Left renal pelvis (tissue), 4 donors: ENCODE results near the gene STEAP3. TPM values are rescaled to one million over a fixed set of nuclear protein-coding genes. Genes with fewer than 3 reads are reported as not detected.

Experiments used
- DNase-seq, 4 donors: peaks; one replicate each; pipeline ENCODE4 v3.0.0-alpha.2; 2013; ENCODE audit warnings: low read depth in 4 of 4, low spot score in 3 of 4
- polyA plus RNA-seq, 4 donors: library from polyadenylated mRNA; unstranded; fragments of 120-200 nt; gene quantifications; one replicate each; pipeline ENCODE4 v1.2.1, GENCODE V29; 2013; ENCODE audit not compliant: insufficient read length in 4 of 4

Gene STEAP3
- polyA plus RNA-seq = 1 to 10 TPM; 1.5 to 1.7 (median 1.6) TPM

GRCh38 chr2:119223521-119224390, at the start of gene STEAP3:
STEAP3 (plus strand) TSS chr2:119223834; CDS start chr2:119231013, 7,179 bp downstream.
- DNase-seq = peak in 3 of 4 donors; percentile 14 to 39 (median 27)

GRCh38 chr2:119174216-119174992, 49.2 kb upstream of the STEAP3 start:
- DNase-seq = no peak

- DNase-seq = no peak
These were observed 48.7 kb upstream of the STEAP3 start for GRCh38 chr2:119174993-119175347.

GRCh38 chr2:119175517-119175916, 48.1 kb upstream of the STEAP3 start:
- DNase-seq = no peak

GRCh38 chr2:119177171-119177837, 46.3 kb upstream of the STEAP3 start:
- no peak for DNase-seq

- no peak for DNase-seq
These were observed 45.8 kb upstream of the STEAP3 start for GRCh38 chr2:119177838-119178190.

- DNase-seq = no peak
These were observed 44.9 kb upstream of the STEAP3 start for GRCh38 chr2:119178776-119179175.

GRCh38 chr2:119179202-119179601, 44.4 kb upstream of the STEAP3 start:
- no peak for DNase-seq

- no peak for DNase-seq
These were observed 43.6 kb upstream of the STEAP3 start for GRCh38 chr2:119179991-119180390.

GRCh38 chr2:119180892-119181291, 42.7 kb upstream of the STEAP3 start:
- DNase-seq = no peak

- no peak for DNase-seq
These were observed 42.2 kb upstream of the STEAP3 start for GRCh38 chr2:119181391-119181790.

- no peak for DNase-seq
These were observed 41.7 kb upstream of the STEAP3 start for GRCh38 chr2:119181791-119182445.

GRCh38 chr2:119184512-119184911, 39.1 kb upstream of the STEAP3 start:
- DNase-seq = no peak

- no peak for DNase-seq
These were observed 33.1 kb upstream of the STEAP3 start for GRCh38 chr2:119190321-119191111.

GRCh38 chr2:119192893-119193292, 30.7 kb upstream of the STEAP3 start:
- DNase-seq = no peak

GRCh38 chr2:119195001-119195400, 28.6 kb upstream of the STEAP3 start:
- no peak for DNase-seq

GRCh38 chr2:119195887-119196286, 27.7 kb upstream of the STEAP3 start:
- no peak for DNase-seq

GRCh38 chr2:119196301-119197125, 27.1 kb upstream of the STEAP3 start:
- no peak for DNase-seq

GRCh38 chr2:119197126-119197405, 26.6 kb upstream of the STEAP3 start:
- no peak for DNase-seq
